Tibial nerve (tissue), 3 donors: ENCODE results near the gene NCR2.

Source experiments
- POLR2A ChIP-seq, 2 donors: fragments of 450-650 bp; IDR thresholded peaks; one replicate each; pipeline ENCODE4 v1.6.1; 2017; ENCODE audit warnings: antibody characterized with exemption in 2 of 2, mild to moderate bottlenecking in 2 of 2, moderate library complexity in 2 of 2
- TF ChIP-seq, protein P1 (sequence below), 5 experiments: fragments of 200-600 bp in 3 of 5; fragments of 450-650 bp in 2 of 5; sonication (generic) in 3 of 5; IDR thresholded peaks; one replicate each; pipeline ENCODE4 v1.5.1; 2016 to 2019; ENCODE audit warnings: antibody characterized with exemption in 5 of 5, mild to moderate bottlenecking in 3 of 5, moderate library complexity in 2 of 5

DNA sequence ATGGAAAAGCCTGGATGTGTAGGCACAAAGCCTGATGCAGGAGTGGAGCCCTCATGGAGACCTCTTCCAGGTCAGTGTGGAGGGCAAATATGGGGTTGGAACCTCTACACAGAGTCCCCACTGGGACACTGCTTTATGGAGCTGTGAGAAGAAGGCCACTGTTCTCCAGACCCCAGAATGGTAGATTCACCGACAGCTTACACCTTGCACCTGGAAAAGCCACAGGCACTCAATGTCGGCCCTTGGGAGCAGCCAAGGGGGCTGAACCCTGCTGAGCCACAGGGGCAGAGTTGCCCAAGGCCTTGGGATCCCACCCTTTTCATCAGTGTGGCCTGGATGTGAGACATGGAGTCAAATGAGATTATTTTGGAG is 24.9 kb downstream of the NCR2 start:
- TF ChIP-seq, protein P1, sequence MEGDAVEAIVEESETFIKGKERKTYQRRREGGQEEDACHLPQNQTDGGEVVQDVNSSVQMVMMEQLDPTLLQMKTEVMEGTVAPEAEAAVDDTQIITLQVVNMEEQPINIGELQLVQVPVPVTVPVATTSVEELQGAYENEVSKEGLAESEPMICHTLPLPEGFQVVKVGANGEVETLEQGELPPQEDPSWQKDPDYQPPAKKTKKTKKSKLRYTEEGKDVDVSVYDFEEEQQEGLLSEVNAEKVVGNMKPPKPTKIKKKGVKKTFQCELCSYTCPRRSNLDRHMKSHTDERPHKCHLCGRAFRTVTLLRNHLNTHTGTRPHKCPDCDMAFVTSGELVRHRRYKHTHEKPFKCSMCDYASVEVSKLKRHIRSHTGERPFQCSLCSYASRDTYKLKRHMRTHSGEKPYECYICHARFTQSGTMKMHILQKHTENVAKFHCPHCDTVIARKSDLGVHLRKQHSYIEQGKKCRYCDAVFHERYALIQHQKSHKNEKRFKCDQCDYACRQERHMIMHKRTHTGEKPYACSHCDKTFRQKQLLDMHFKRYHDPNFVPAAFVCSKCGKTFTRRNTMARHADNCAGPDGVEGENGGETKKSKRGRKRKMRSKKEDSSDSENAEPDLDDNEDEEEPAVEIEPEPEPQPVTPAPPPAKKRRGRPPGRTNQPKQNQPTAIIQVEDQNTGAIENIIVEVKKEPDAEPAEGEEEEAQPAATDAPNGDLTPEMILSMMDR (IDR thresholded peaks at IDR 0.05) = no peak
- no peak for TF ChIP-seq POLR2A (IDR thresholded peaks at IDR 0.05)
